ENCODE data around the gene ZSCAN23.

Gene ZSCAN23

GRCh38 chr6:28443112-28443773, at the start of gene ZSCAN23:
Gene ZSCAN23, minus strand, starts transcription at chr6:28443491. Its CDS starts 7,225 bp downstream, at chr6:28436266.
- Histone ChIP-seq H3K9me3 (ENCODE audit: control insufficient read depth, insufficient read depth, low read depth, low read length) (no peaks in the 10 kb centered on the region), H3K4me1 (ENCODE audit: control insufficient read depth, insufficient read depth, low read length) (peaks cover 2% of the 10 kb centered on the region; the same call in 1 of the 2 replicates), H3K36me3 (ENCODE audit: control insufficient read depth in 2 of 2, insufficient read depth in 1 of 2, low read length in 2 of 2) (peaks cover 0 to 4% of the 10 kb centered on the region in 2 experiments; a peak in 1 of 3 replicates), H3K4me3 (ENCODE audit: low read depth, low read length) (peak within 1 kb of the TSS; percentile 83), H3K27ac (ENCODE audit: extremely low read depth, low read depth, low read length) (no peak within 1 kb of the TSS; the same call in 1 of the 2 replicates)
- CTCF ChIA-PET, result interaction anchor here (1.5 kb wide), 1 partner anchor 99 kb away, joined by 3 read pairs; no protein-coding TSS in a partner anchor
- POLR2A ChIA-PET, result interaction anchor here (0.6 to 2.3 kb wide), 15 partner anchors 9 to 605 kb away, joined by 3 to 8 read pairs (median 3); partner anchors contain the start of genes ZKSCAN3 and ZSCAN12
- TF ChIP-seq ZNF639 (tag by site-specific recombination; IDR thresholded peaks at IDR 0.05) (no peak; the same call in 1 of the 2 replicates), ZNF112 (tag by site-specific recombination; IDR thresholded peaks at IDR 0.05) (no peak), KLF7 (tag by site-specific recombination; IDR thresholded peaks at IDR 0.05; ENCODE audit: borderline replicate concordance) (no peak), BCL11B (tag by site-specific recombination; IDR thresholded peaks at IDR 0.05; ENCODE audit: low read depth) (no peak), ZNF624 (tag by site-specific recombination; IDR thresholded peaks at IDR 0.05) (no peak), ATF2 (tag by site-specific recombination; IDR thresholded peaks at IDR 0.05; ENCODE audit: low read depth) (no peak), ZNF585B (tag by site-specific recombination; IDR thresholded peaks at IDR 0.05) (no peak), ZNF398 (tag by site-specific recombination; IDR thresholded peaks at IDR 0.05) (no peak), OVOL3 (tag by site-specific recombination; IDR thresholded peaks at IDR 0.05) (peak; percentile 34; the same call in 1 of the 2 replicates), ZBTB7A (tag by site-specific recombination; IDR thresholded peaks at IDR 0.05; ENCODE audit: low read depth) (no peak; the same call in 1 of the 2 replicates), ZNF394 (tag by site-specific recombination; IDR thresholded peaks at IDR 0.05; ENCODE audit: borderline replicate concordance) (peak; percentile 36; the same call in 1 of the 2 replicates), ZNF747 (tag by site-specific recombination; IDR thresholded peaks at IDR 0.05) (no peak), ZNF324 (tag by site-specific recombination; IDR thresholded peaks at IDR 0.05) (0 out of 2 replicates have a peak, but pooled peaks have one; percentile 32), ZNF266 (tag by site-specific recombination; IDR thresholded peaks at IDR 0.05; ENCODE audit: low read depth) (no peak), ZNF423 (tag by site-specific recombination; IDR thresholded peaks at IDR 0.05) (no peak), ZNF184 (tag by site-specific recombination; IDR thresholded peaks at IDR 0.05) (no peak; the same call in 1 of the 2 replicates), ZFP37 (tag by site-specific recombination; IDR thresholded peaks at IDR 0.05) (no peak), ZNF26 (tag by site-specific recombination; IDR thresholded peaks at IDR 0.05) (no peak), ZNF549 (tag by site-specific recombination; IDR thresholded peaks at IDR 0.05) (no peak), ZNF664 (tag by site-specific recombination; IDR thresholded peaks at IDR 0.05) (peak; percentile 100), FEZF1 (tag by site-specific recombination; IDR thresholded peaks at IDR 0.05) (no peak), ZNF10 (tag by site-specific recombination; IDR thresholded peaks at IDR 0.05) (peak; percentile 17; the same call in 1 of the 2 replicates), KLF16 (tag by site-specific recombination; IDR thresholded peaks at IDR 0.05) (no peak), PRDM2 (tag by site-specific recombination; IDR thresholded peaks at IDR 0.05; ENCODE audit: borderline replicate concordance) (no peak), ZNF248 (tag by site-specific recombination; IDR thresholded peaks at IDR 0.05) (no peak)
